Fibroblast of pulmonary artery (primary cell): Measurements from ENCODE around the gene CEACAM18.
"Not testable (repeated sequence)": the region's sequence is repeated elsewhere in the genome, so short reads cannot be mapped to it uniquely, and the experiment has no call there.

Experiments
- DNase-seq: peaks from one replicate; pipeline ENCODE4 v3.0.0-alpha.2; 2010; ENCODE audit warnings: low read depth
- H3K4me3 ChIP-seq: replicated peaks from 2 replicates; pipeline ENCODE4 v1.5.1; 2011; ENCODE audit warnings: low read depth, mild to moderate bottlenecking, control low read depth, low read length, moderate library complexity
- TF ChIP-seq, protein P1 (sequence below): IDR thresholded peaks from 2 replicates; pipeline ENCODE4 v1.5.1; 2011; ENCODE audit warnings: mild to moderate bottlenecking, control low read depth, low read length, inconsistent platforms; ENCODE audit errors: missing control alignments

The CEACAM18 gene

DNA sequence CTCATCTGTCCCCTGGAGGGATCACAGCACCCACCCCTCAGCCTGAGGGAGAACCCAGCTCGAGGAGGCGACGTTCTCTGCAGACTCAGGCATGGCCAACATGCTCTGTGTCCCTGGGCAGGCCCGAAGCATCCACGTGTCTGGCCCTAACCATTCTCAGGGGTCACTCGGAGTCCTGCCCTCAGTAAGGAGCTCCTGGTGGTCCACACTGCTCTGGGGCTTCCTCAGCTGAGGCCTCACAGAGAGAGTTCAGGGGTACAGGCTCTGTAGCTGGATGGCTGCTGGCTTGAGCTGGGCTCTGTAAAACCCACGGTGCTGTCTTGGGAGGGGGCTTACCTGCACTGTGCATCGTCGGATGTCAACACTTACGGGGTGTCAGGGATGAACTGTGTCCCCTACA is 15.7 kb upstream of the CEACAM18 start:
- no peak for DNase-seq
- TF ChIP-seq, protein P1, sequence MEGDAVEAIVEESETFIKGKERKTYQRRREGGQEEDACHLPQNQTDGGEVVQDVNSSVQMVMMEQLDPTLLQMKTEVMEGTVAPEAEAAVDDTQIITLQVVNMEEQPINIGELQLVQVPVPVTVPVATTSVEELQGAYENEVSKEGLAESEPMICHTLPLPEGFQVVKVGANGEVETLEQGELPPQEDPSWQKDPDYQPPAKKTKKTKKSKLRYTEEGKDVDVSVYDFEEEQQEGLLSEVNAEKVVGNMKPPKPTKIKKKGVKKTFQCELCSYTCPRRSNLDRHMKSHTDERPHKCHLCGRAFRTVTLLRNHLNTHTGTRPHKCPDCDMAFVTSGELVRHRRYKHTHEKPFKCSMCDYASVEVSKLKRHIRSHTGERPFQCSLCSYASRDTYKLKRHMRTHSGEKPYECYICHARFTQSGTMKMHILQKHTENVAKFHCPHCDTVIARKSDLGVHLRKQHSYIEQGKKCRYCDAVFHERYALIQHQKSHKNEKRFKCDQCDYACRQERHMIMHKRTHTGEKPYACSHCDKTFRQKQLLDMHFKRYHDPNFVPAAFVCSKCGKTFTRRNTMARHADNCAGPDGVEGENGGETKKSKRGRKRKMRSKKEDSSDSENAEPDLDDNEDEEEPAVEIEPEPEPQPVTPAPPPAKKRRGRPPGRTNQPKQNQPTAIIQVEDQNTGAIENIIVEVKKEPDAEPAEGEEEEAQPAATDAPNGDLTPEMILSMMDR, result no peak
- no peak overlapping the region for H3K4me3 ChIP-seq

DNA sequence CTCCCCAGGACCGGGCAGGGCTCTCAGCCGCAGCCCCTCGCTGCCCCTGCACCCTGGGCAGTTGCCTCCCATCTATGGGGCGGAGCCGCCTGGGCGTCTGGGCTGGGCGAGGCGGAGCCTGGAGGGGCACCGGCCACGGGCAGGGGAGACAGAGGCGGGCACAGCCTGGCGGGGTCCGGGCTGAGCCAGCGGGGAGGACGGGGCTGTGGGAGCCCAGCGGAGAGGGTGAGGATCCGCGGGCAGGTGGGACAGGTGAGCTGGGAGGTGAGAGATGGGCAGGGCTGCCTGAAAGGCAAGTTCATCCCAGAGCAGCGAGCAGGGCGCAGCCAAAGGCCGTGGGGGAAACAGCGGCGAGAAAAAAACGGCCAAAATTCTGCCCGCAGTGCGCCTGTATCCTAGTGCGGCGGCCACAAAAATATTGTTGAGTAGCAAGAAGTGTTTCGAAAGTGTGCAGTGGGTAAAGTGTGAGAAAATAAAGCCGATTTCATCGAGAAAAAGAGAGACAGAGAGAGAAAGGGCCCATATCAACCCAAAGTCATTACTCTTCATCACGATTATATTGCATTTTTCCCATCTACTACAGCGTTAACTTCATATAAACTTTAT is 14.3 kb upstream of the CEACAM18 start:
- H3K4me3 ChIP-seq, DNase-seq: not testable (repeated sequence)

DNA sequence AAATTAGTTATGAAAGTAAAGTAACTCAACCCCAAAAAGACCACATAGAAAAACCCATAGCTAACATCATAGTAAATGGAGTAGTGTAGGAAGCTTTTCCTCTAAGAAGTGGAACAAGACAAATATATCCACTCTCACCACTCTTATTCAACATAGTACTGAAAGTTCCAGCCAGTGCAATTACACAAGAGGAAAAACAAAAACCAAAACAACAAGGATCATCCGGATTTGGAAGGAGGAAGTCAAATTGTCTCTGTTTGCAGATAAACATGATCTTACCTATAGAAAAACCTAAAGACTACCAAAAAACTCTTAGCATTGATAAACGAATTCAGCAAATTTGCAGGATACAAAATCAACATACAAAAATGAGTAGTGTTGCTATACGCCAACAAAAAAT is 11.6 kb upstream of the CEACAM18 start:
- DNase-seq, result no peak
- H3K4me3 ChIP-seq, result no peak overlapping the region
- TF ChIP-seq, protein P1, result no peak

DNA sequence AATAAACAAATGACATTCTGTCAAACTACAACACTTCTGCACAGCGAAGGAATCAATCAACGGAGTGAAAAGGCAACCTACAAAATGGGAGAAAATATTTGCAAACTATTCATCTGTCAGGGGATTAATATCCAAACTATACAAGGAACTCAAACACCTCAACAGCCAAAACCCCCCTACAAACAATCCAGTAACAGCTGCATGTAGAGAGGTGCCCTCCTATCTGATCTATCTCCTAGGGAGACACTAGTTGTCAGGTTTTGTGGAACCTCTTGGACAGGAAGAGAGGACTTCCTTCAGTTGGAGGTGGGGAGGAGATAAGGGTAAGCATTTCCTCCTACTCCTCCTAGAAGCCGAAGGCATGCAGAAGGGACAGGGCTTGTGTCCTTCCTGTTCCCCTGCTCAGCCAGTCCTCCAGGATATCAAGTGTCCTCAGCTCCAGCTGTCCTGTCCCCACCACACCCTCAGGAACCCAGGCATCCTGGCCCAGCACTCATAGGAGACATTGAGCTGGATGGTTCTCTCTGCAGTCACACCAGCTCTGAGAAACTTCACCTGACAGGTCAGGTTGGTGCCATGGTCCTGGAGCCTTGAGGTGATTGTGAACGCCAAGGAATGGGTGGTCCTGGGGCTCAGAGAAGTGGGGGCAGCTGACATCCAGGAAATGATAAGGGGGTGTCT is 10.3 kb upstream of the CEACAM18 start:
- H3K4me3 ChIP-seq, result no peak overlapping the region
- TF ChIP-seq, protein P1, result no peak
- no peak for DNase-seq

DNA sequence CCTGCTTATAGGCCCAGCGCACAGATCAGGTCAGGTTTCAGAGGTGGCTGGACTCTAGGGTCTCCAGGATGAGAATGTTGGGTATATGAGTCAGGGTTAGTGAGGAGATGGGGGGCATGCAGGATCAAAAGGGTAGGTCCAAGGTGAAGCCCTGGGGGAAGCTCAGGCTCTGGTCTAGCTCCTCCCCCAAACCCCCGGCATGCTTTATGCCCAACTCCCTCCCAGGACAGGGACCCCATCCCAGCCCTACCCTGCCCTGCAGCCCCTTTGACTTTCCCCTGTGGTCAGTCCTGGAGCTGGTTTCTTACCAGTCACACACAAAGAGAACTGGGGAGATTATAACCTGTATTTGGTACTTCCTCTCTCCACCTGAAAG is 9.8 kb upstream of the CEACAM18 start:
- no peak for DNase-seq
- no peak overlapping the region for H3K4me3 ChIP-seq
- TF ChIP-seq, protein P1, result no peak

DNA sequence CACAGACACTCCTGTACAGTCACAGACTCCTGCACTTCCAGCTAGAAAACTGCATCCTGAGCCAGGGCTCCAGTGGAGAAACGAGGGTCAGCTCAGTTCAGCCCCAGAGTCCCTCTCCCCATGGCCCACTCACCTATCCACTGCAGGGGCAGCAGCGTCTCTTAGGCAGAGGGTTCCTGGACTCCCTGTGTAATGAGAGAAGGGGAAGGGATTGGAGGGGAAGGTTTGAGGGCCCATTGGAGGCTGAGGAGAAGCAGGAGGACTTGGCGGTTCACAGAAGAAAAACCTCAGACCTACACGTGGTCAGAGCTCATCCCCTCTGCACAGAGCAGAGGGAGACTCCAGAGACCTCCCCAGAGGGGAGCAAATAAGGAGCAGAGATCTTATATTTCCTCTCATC is 9.2 kb upstream of the CEACAM18 start:
- TF ChIP-seq, protein P1, result no peak
- DNase-seq, result no peak
- H3K4me3 ChIP-seq, result no peak overlapping the region

DNA sequence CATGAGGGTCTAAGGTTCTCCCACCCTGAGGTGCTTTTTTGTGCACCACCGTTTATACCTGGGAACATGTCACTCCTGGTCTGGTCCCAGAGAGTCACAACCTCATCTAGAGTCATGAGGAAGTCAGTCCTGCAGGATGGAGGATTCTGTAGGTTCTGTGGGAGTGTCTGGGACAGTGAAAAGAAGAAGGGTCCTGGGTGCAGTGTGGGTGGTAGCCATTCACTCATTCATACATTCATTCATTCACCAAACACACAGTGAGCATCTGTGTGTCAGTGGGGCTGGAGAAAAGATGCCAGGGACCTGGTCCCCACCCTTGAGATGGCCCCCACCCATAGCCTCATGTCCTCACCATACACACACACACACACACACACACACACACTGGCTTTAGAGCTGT is 8.7 kb upstream of the CEACAM18 start:
- TF ChIP-seq, protein P1, result no peak
- H3K4me3 ChIP-seq, result no peak overlapping the region
- no peak for DNase-seq
